K562 (cell line): ENCODE data around the gene CNTD1. TPM values are rescaled to one million over a fixed set of nuclear protein-coding genes. Genes with fewer than 3 reads are reported as not detected.

Source experiments
- BCLAF1 ChIP-seq, 2 experiments: fragments of 450-650 bp in 1 of 2; IDR thresholded peaks; 2 replicates each; pipeline ENCODE4 v1.6.1; 2011 to 2017; ENCODE audit warnings: low read depth in 2 of 2, antibody characterized with exemption in 1 of 2, borderline replicate concordance in 1 of 2, low read length in 1 of 2, mild to moderate bottlenecking in 1 of 2, mixed read lengths in 1 of 2; ENCODE audit not compliant: control insufficient read depth in 1 of 2
- CLOCK ChIP-seq: fragments of 250-450 bp; sonication (Bioruptor Pico); IDR thresholded peaks from 2 replicates; pipeline ENCODE4 v1.4.0; 2020; ENCODE audit warnings: mild to moderate bottlenecking, moderate library complexity, borderline replicate concordance
- COPS2 ChIP-seq: fragments of 450-650 bp; conservative IDR thresholded peaks from 2 replicates; pipeline ENCODE4 v1.6.1; 2016; ENCODE audit warnings: mild to moderate bottlenecking, moderate library complexity
- EWSR1 ChIP-seq: fragments of 450-650 bp; IDR thresholded peaks from 2 replicates; pipeline ENCODE4 v1.6.1; 2018; ENCODE audit warnings: borderline replicate concordance, mild to moderate bottlenecking, low read depth, moderate library complexity; ENCODE audit not compliant: partially characterized antibody
- KLF6 ChIP-seq: fragments of 250-450 bp; sonication (Bioruptor Pico); IDR thresholded peaks from 2 replicates; pipeline ENCODE4 v1.4.0; 2020; ENCODE audit warnings: mild to moderate bottlenecking, moderate library complexity, borderline replicate concordance
- NKRF ChIP-seq: fragments of 450-650 bp; IDR thresholded peaks from 2 replicates; pipeline ENCODE4 v1.6.1; 2016; ENCODE audit warnings: borderline replicate concordance
- PCBP2 ChIP-seq: fragments of 200-400 bp; formaldehyde crosslinking; IDR thresholded peaks from 2 replicates; pipeline ENCODE4 v1.6.1; 2018; ENCODE audit warnings: low read length, low read depth, mild to moderate bottlenecking, moderate library complexity; ENCODE audit not compliant: poor library complexity, severe bottlenecking
- RBBP5 ChIP-seq: fragments of 200-600 bp; sonication (generic); IDR thresholded peaks from 2 replicates; pipeline ENCODE4 v1.6.1; 2012; ENCODE audit warnings: borderline replicate concordance, mild to moderate bottlenecking, low read length, control low read depth, inconsistent platforms; ENCODE audit not compliant: insufficient read depth, poor library complexity, severe bottlenecking
- RNF219 ChIP-seq: fragments of 250-450 bp; sonication (Bioruptor Pico); IDR thresholded peaks from 2 replicates; pipeline ENCODE4 v1.5.0; 2022; ENCODE audit warnings: mild to moderate bottlenecking
- U2AF2 ChIP-seq: fragments of 200-400 bp; formaldehyde crosslinking; optimal IDR thresholded peaks from 2 replicates; pipeline ENCODE3; 2017; ENCODE audit warnings: low read depth, mild to moderate bottlenecking, low read length
- XRCC4 ChIP-seq: IDR thresholded peaks from one replicate; pipeline ENCODE4 v1.6.1; 2011; ENCODE audit not compliant: insufficient read depth, insufficient read length; ENCODE audit errors: extremely low read depth
- ZC3H11A ChIP-seq: IDR thresholded peaks from 2 replicates; pipeline ENCODE4 v1.6.1; 2012; ENCODE audit warnings: low read depth, low read length, improper control_type of control experiment
- ZNF217 ChIP-seq: sonication (generic); formaldehyde crosslinking; IDR thresholded peaks from 2 replicates; pipeline ENCODE4 v1.8.0; 2022; ENCODE audit warnings: mild to moderate bottlenecking, missing genetic modification reagents
- polyA plus RNA-seq, 8 experiments: library from polyadenylated mRNA; depleted of rRNA in 4 of 8; stranded (reverse) in 5 of 8; unstranded in 3 of 8; fragments of >200 nt; fragmentation: Nextera tagmentation in 2 of 8; fragmentation: Illumina TruSeq in 1 of 8; extraction: Ambion mirVana in 2 of 8; extraction: Trizol in 1 of 8; gene quantifications; 2 replicates each; pipeline versions ENCODE4 v1.2.1 to v1.2.3, GENCODE V29; 2011 to 2014; ENCODE audit warnings: inconsistent platforms in 1 of 8, missing spikeins in 1 of 8
- total RNA-seq, 7 experiments: library from RNA; depleted of rRNA in 6 of 7; stranded (reverse); fragments of >200 nt in 6 of 7; fragmentation: Illumina TruSeq in 2 of 7; extraction: Trizol in 2 of 7; gene quantifications; 2 replicates each; pipeline versions ENCODE4 v1.2.1 to v1.2.3, GENCODE V29; 2011 to 2021; ENCODE audit warnings: low replicate concordance in 1 of 7

The CNTD1 gene
- total and polyA plus RNA-seq, 9 of the 15 experiments (the other 6 are each of a cell fraction or from before 2014, with no cell fraction given), result 0.12 to 0.86 (median 0.41) TPM; not detected in 1

GRCh38 chr17:42832934-42833766, 34.5 kb downstream of the CNTD1 start, which contains the start of gene PSME3 (continued):
- TF ChIP-seq RNF219 (CRISPR knock-in tag) (no peak), KLF6 (CRISPR knock-in tag) (no peak), NKRF (peak; percentile 100), BCLAF1 (IDR thresholded peaks at IDR 0.05; ENCODE audit: borderline replicate concordance in 1 of 2, control insufficient read depth in 1 of 2, low read depth in 2 of 2, low read length in 1 of 2) (no peak), ZNF217 (CRISPR knock-in tag) (no peak), RBBP5 (peak; percentile 92), COPS2 (no peak), CLOCK (CRISPR knock-in tag) (no peak), U2AF2 (no peak), PCBP2 (no peak), ZC3H11A (no peak), XRCC4 (no peak), EWSR1 (no peak)
